HG03469 (cell line): ENCODE measurements around the gene HS3ST5.
"Not testable (repeated sequence)": the region's sequence is repeated elsewhere in the genome, so short reads cannot be mapped to it uniquely, and the experiment has no call there.

Source experiments
- ATAC-seq: cut with Tn5 transposase; IDR thresholded peaks from one replicate; pipeline ENCODE4 v1.9.1; 2021; ENCODE audit warnings: mild to moderate bottlenecking, moderate library complexity, moderate number of reproducible peaks; ENCODE audit not compliant: unreplicated experiment

The HS3ST5 gene

DNA sequence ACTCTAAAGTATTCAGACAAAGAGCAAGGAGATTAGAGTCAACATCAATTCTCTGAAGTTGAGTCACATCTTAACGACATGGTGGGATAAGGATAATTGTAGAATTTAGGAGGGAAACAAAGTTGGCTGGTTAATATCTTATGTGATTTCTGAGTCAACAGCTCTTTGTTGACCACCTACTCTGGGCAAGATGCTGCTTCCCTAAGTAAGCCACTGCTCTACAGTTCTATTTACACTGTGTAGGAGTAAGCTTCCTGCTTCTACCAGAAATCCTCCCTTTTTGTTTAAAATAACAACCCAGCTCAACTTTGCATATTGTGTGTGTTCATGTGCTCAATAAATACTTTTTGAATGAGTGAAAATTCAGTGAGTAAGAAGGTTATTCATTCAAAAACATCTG lies 3.1 kb downstream of the HS3ST5 start:
- ATAC-seq: no peak

DNA sequence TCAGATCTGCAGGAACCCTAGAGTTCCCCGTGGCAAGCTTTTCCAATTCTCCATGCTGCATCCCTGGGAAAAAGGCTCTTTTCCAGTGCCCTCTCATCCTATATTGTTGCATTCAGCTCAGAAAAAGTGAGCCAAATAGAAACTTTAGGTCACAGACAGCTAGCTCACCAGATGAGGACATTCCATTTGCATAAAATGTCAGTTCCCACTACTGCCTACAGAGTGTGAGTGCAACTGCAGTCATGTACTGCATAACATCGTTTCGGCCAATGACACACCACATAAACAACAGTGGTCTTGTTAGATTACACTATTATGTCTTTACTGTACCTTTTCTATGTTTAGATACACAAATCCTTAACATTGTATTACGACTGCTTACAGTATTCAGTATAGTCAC lies 8.6 kb downstream of the HS3ST5 start:
- ATAC-seq: no peak

DNA sequence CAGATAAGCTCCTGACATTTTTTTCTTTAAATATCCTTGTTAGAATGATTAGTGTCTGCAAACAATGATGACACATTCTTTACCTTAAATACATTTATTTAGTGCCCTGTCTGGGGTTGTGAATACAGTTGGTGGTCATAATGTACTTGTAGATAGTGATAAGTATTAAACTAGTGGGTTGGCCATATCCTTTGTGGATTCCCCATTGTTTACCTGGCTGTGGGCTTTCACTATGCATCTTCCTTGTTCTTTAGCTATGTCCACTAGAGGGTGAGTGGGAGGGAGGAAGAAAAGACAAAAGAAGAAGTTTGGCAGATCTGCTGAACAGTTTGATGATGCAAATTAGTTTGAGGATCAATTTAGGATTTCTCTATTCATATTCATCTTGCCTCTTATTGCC lies 15.7 kb downstream of the HS3ST5 start:
- no peak for ATAC-seq

DNA sequence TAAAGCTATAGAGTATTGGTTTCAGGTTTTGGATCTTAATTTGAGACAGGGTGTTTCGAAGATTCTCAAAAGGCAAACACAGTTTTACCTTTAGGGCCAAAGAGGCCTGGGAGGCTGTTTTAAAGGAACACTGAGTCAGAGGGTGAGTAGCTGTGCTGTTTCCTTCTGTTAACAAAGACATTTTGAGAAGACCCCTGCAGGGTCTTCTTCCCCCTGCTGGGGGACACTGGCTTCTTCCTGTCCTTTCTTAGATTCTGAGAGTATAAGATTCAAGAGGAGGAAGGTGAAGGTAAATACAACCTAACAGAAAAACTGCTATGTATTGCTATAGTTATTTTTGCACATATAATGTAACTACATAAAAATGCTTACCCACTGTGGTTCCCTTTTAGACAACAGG lies 19.0 kb downstream of the HS3ST5 start:
- no peak for ATAC-seq

DNA sequence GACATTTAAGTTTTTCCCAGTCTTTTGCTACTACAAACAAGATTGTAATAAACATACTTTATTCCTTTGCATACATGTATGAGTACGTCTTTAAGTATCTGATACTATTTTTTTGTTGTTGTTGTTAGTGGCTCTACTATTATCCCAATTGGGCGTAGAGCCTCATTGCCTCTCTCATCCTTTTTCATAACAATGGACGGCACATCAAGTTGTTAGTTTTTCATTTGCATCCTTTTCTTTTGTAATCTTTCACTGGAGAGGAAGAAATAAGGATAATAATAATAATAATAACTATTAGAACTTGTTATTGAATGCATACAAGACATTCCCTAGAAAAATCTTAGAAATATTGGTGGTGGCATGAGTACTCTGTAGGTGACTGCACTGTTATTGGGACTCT lies 23.1 kb downstream of the HS3ST5 start:
- no peak for ATAC-seq

DNA sequence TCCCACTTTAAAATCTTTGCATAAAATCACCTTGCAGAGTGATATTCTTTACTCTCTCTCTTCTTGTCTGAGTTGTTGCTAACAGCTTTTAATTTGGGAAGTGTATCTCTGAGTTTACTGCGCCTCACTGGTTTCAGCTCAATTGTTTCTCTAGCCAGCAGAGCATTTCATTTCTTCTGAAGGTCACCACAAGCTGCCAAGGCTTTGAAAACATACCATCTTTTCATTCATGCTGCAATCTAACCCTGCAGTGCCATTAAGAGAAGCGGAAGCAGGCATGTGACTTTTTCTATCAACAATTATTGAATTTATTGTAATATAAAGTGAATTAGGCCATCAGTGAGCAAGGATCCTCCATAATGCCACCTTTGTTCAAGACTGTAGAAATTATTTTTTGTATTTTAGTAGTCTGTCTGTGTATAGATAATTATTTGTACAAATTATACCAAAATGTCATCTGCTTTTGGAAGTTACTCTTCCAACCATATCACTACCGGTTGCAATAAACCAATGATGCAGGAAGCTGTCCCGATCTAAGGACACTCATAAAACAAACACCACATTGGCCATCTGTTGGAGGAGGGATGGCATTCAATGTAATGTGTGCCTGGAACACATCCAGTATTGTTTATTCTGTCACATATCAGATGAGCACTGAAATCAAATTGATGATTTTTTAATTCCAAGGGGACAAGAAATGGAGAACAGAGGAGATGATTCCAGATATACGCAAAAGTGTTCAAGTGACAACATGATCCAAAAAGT lies 26.8 kb downstream of the HS3ST5 start:
- no peak for ATAC-seq

DNA sequence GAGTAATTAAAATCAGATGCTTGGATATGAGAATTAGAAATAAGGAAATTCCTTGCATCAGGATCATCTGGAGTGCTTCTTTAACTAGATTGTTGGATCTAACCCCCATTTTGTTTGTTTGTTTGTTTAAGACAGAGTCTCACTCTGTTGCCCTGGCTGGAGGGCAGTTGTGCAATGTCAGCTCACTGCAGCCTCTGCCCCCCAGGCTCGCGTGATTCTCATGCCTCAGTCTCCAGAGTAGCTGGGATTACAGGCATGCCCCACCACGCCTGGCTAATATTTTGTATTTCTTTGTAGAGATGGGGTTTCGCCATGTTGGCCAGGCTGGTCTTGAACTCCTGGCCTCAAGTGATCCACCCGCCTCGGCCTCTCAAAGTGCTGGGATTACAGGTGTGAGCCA lies 29.0 kb downstream of the HS3ST5 start:
- not testable (repeated sequence) for ATAC-seq

DNA sequence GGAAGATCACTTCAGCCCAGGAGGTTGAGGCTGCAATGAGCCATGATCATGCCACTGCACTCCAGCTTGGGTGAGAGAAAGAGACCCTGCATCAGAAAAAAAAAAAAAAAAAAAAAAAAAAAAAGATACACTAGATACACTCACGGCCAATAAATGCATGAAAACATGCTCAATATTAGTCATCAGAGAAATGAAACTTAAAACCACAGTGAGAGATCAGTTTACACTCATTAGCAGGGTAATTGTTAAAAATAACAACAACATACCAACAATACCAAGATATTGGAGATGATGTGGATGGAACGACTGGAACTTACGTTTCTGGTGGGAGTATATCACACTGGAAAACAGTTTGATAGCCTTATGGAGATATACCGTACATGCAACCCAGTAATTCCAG lies 29.9 kb downstream of the HS3ST5 start:
- ATAC-seq: peak; percentile 80

DNA sequence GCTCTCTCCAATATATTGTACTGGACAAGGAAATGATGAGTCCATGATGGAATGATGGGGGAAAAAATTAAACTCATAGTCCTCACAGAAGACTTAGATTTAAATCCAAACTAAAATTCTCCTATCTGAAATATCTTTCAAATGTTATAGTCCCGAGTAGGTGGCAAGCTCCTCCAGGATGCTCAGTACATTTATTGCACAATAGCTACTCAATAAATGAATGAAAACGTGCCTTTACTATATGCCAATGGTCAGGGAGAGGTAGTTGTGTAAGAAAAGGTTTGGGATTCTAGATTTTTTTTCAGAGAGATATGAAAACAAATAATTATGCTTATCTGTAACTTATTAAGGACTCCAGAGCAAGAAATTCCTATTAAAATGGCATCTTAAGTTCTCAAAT lies 32.8 kb downstream of the HS3ST5 start:
- no peak for ATAC-seq

DNA sequence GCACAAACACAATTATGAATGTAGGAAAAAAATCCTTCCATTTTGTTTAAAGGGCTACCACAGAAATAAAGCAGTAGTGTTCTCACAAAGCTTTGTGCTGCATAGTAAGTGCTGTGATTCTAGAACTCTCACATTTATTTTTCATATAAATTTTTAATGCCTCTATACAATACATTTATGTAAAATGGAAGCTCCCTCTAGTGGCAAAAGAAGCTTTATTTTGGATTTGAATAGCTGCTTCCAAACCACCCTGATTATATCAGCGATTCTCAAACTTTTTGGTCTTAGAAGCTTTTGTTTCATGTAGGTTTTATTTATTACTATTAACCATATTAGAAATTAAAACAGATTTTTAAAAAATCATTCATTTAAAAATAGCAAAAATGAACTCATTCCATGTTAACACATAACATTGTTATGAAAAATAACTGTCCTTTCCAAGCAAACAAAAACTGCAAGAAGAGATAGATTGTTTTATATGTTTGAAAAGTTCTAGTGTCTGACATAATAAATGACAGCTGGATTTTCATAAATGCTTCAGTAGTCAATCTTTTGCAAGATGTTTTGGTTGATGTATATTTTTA lies 38.4 kb downstream of the HS3ST5 start:
- no peak for ATAC-seq

DNA sequence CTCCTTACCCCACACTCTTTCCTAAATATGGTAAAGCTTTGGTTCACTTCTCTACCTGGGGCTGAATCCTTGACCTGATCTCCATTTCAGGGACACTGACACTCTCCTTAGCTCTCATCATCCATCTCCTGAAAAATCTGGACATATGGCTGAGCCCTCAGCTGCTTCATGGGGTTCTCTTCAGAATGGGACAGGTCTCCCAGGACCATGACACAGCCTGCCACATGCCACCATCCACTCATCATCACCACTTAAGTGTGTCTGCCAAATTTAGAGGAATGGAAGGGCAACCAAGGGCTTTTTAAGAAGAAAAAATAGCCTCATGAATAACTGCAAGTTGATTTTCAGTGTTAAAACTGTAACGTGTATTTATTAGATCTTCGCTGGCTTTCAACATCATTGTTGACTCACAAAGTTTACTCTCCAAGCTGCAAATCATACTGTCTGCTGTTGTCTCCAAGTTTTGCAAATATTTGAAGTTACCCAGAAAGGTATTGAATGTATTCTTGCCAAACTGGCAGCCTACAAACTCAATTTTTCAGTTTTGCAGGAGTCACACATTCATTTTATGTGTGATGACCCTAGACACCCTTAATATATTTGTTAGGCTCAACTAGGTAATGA lies 41.1 kb downstream of the HS3ST5 start:
- ATAC-seq: no peak

DNA sequence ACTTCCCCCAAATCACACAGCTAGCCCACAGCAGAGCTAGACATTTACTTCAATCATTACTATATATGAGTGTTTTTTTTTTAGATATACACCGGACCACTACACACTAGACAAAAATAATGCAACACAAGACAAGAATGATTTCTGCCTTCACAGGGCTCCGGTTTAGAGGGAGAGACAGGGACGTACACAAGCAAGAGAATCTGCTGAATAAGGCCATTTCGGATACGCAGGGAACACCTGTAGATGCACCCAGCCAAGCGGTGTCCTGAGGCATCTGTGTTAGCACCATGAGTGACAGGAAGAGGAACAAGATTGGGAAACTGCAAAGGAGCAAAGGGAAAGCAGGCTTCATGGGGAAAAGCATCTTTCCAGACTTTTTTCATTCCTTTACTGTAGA lies 45.7 kb downstream of the HS3ST5 start:
- no peak for ATAC-seq

DNA sequence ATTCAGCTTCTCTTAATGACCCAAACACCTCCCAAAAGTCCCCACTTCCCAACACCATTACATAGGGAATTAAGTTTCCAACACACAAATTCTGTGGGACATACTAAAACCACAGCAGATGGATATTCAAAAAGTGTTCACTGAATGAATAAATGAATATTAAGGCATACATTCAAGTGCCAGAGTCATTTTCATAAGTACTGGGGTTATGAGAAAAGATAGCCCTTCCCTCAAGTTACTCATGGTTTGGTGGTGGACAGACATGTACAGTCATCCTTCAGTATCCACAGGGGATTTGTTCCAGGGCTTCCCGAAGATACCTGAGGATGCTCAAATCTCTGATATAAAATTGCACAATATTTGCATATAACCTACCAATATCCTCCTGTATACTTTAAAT lies 50.4 kb downstream of the HS3ST5 start:
- ATAC-seq: no peak

DNA sequence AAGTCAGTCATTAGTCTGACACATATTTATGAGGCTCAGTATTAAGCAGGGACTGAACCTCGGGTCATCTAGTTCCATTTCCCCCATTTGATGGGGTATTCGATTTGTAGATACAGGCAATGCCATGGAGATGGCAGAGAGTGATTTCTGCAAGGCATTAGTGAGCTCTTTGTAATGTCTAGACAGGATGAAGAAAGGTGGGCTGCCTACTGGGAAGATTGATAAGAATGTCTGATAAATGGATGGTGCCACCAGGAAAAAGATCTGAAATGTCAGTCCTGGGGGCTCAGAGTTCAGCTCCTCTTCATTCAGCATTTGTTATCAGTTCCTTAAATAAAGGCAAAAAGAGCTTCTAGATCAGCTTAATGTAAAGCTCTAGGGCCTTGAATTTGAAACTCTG lies 51.4 kb downstream of the HS3ST5 start:
- no peak for ATAC-seq

DNA sequence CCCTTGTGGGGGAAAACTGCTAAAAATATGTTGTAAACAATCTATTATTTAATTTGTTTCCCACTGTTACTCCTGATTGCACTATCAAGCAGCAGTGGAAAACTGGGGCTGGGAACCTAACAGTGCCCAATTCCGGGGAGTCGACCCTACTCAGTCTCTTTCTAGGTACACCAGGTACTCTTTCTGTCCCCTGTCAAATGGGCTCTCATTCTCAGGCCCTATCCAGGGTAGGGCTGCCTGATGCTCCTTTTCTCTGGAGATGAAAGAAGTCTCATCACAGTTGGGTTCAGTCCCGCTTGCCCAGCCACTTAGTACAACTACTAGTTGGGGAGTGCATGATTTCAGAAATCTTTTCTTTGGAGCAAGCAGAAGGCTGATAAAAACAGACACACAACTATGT lies 52.0 kb downstream of the HS3ST5 start:
- ATAC-seq: no peak

DNA sequence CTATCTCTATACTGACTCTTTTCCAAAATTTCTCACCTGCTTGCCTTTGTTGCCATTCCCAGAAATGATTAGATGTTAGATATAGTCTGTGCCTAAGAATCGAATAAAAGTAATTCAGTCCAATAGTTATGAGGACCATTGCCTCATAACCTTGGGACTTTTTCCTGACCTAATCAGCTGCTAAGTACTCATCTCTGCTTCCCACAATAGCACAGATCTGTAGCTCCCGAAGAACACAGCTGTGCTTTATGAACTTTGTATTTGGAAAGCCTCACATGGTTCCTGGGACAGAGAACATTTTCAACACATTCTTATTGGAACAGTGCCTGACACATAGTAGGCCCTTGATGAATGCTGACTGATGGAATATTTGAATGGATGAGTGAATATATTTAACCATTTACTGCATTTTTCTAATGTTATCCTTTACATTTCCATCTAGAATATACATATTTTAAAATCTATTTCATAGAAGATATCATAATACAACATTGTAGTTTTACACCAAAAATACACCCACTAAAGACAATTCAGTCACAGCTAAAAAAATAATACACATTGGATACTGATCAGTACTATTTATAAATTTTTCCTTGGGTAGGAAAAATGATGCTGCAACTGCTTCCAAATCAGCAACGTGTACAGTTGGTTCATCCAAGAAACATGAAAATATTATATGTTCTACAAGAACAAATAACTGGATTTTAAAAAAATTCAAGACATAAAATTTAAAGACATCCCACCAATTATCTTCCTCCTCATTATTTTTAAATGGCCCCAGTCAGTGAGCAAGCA lies 53.9 kb downstream of the HS3ST5 start:
- no peak for ATAC-seq

DNA sequence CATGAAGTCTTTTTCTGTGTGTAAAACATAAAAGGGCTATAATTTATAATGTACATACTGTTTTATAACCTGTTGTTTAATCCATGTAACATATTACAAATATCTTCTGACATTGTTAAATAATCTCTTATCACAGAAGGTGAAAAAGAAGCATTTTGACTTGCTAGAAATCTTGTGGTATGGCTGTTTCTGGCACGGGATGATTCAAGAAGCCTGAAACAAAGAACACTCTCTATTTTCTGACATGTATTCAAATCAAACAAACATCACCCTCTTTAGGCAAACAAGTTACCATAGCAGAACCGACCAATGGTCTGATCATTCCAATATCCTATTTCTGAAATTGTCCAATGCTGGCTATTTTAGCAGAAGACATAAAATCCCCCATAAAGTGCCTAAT lies 55.4 kb downstream of the HS3ST5 start:
- ATAC-seq: no peak

DNA sequence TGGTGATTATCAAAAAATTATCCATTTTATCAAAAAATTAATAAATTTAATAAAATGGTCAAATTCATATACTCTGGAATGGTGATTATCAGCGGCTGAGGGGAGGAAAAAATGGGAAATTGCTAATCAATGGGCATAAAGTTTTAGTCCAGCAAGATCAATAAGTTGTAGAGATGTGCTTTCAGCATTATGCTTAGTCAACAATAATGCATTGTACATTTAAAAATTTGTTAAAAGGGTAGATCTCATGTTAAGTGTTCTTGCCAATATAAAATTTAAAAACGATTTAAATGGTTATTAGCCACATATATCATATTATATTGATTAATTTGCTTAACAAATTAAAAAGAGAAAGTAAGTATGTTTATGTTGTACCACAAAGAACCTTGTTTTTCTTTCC lies 56.6 kb downstream of the HS3ST5 start:
- no peak for ATAC-seq

DNA sequence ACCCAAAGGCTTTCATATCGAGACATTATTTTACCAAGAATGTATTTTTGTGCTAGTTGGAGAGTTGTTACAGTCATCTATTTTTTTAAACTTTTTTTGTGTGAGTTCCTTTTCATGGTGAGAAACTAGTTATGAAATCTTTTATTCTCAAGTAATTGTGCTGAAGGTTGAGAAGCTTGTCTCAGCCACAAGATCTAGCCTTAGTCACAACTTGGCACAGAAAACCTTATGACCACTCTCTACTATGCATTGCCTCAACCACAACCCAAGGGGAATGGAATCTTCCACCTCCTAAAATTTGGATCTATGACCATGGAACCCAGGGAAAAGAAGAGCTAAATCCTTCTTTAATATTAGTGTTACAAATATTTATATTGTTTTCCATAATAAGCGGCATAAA lies 58.5 kb downstream of the HS3ST5 start:
- ATAC-seq: no peak

DNA sequence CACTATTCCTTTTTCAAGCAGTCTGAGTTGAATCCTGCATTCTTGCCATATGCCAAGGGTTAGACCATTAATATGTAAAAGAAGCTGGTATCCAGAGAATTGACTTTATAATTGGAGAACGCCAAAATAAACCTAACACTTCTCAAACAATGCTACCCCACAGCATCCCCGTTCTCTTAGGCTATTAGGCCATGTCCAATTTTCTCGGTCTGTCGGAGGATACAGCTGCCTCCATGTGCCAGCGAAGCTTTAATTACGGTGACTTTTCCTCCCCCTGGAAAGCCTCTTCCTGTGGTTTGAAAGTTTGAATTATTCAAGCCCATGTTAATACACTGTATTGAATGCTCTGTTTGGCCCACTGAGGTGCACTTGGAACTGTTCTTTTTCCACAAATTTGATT lies 60.5 kb downstream of the HS3ST5 start:
- ATAC-seq: no peak

DNA sequence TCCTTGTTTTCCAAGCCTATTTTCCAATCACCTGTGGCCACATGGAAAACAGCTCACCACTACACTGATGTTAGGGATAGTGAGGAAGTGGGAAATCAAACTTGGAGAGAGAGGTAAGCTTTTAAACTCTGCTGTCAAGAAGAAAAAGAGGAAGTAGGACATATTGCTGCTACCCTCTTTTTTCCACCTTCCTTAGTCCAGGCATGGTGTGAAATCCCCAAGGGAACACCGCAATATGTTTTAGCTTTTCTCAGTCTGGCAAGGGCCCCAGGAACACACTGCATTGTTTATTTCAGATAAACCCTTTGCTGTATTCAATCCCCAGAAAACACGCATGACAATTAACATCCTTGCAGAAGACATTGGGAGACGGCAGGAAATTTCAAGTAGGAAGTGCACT lies 61.3 kb downstream of the HS3ST5 start:
- ATAC-seq: no peak
